B cell (primary cell): Measurements from ENCODE around the gene LRRC74B. TPM values are rescaled to one million over a fixed set of nuclear protein-coding genes. Genes with fewer than 3 reads are reported as not detected.

ENCODE experiments used
- ATAC-seq: fragments of 200-7000 bp; cut with Tn5 transposase; one replicate; pipeline ENCODE4 v1.10.0; 2021; ENCODE audit warnings: low read depth, mild to moderate bottlenecking, moderate number of reproducible peaks, moderate library complexity
- CTCF ChIA-PET: fragments of 350-600 bp; sonication (Branson Sonifier 250); formaldehyde crosslinking; loops from one replicate; lab custom pipeline; 2021; ENCODE audit warnings: antibody characterized with exemption, inconsistent platforms; lab: Charles Lee
- POLR2A ChIA-PET: fragments of 350-600 bp; sonication (Branson Sonifier 250); formaldehyde crosslinking; loops from one replicate; lab custom pipeline; 2021; ENCODE audit warnings: antibody characterized with exemption; lab: Charles Lee
- DNase-seq: peaks from one replicate; pipeline ENCODE4 v3.0.0; 2013
- H2AFZ ChIP-seq: 2 replicates; pipeline ENCODE4 v1.6.1; 2012; ENCODE audit warnings: mild to moderate bottlenecking, low read depth, low read length; ENCODE audit not compliant: insufficient read depth, poor library complexity, severe bottlenecking
- H3K27ac ChIP-seq, 2 donors: 1 replicate in 1 of 2; 2 replicates in 1 of 2; pipeline ENCODE4 v1.5.1; 2012 to 2013; ENCODE audit warnings: low read length in 2 of 2, mild to moderate bottlenecking in 2 of 2, moderate library complexity in 1 of 2
- H3K27me3 ChIP-seq, 4 experiments: fragments of 200-600 bp in 1 of 4; sonication (generic) in 1 of 4; replicated peaks in 1 of 4; 1 replicate in 2 of 4; 2 replicates in 2 of 4; pipeline versions ENCODE4 v1.6.1 to v1.7.0; 2013 to 2016; ENCODE audit warnings: low read length in 3 of 4, mild to moderate bottlenecking in 2 of 4, mixed read lengths in 1 of 4, moderate library complexity in 1 of 4; ENCODE audit not compliant: insufficient read depth in 4 of 4, control insufficient read depth in 3 of 4; ENCODE audit errors: control extremely low read depth in 1 of 4
- H3K36me3 ChIP-seq, 2 experiments: replicated peaks in 1 of 2; 1 replicate in 1 of 2; 2 replicates in 1 of 2; pipeline versions ENCODE4 v1.6.1 to v1.7.1; 2013; ENCODE audit warnings: low read length in 1 of 2; ENCODE audit not compliant: insufficient read depth in 2 of 2, control insufficient read depth in 1 of 2; ENCODE audit errors: control extremely low read depth in 1 of 2, extremely low read depth in 1 of 2
- H3K4me1 ChIP-seq, 2 donors: fragments of 200-600 bp in 1 of 2; sonication (generic) in 1 of 2; 1 replicate in 1 of 2; 2 replicates in 1 of 2; pipeline versions ENCODE4 v1.5.1 to v1.6.1; 2013 to 2017; ENCODE audit warnings: low read length in 2 of 2; ENCODE audit not compliant: control insufficient read depth in 2 of 2, insufficient read depth in 2 of 2
- H3K4me2 ChIP-seq: replicated peaks from 2 replicates; pipeline ENCODE3; 2012; ENCODE audit warnings: mild to moderate bottlenecking, low read depth, low read length; ENCODE audit not compliant: poor library complexity, severe bottlenecking
- H3K4me3 ChIP-seq, 5 experiments: fragments of 200-600 bp in 1 of 5; sonication (generic) in 1 of 5; 1 replicate in 3 of 5; 2 replicates in 2 of 5; pipeline versions ENCODE4 v1.5.1 to v1.7.0; 2011 to 2016; ENCODE audit warnings: low read length in 4 of 5, mild to moderate bottlenecking in 4 of 5, low read depth in 2 of 5, control low read depth in 1 of 5, moderate library complexity in 1 of 5; ENCODE audit not compliant: insufficient read depth in 1 of 5; ENCODE audit errors: control extremely low read depth in 1 of 5, extremely low read depth in 1 of 5
- H3K79me2 ChIP-seq: fragments of 200-600 bp; sonication (generic); one replicate; pipeline ENCODE4 v1.6.0; 2016; ENCODE audit warnings: low read length; ENCODE audit not compliant: control insufficient read depth, insufficient read depth
- H3K9ac ChIP-seq: fragments of 200-600 bp; sonication (generic); 2 replicates; pipeline ENCODE4 v1.6.1; 2017; ENCODE audit warnings: mild to moderate bottlenecking, low read length, moderate library complexity
- H3K9me3 ChIP-seq, 3 donors: one replicate each; pipeline versions ENCODE4 v1.6.1 to v1.7.1; 2013; ENCODE audit warnings: low read length in 2 of 3; ENCODE audit not compliant: control insufficient read depth in 2 of 3, insufficient read depth in 1 of 3; ENCODE audit errors: control extremely low read depth in 1 of 3
- H4K20me1 ChIP-seq: 2 replicates; pipeline ENCODE4 v1.6.0; 2012; ENCODE audit warnings: mild to moderate bottlenecking, low read length; ENCODE audit not compliant: insufficient read depth, control insufficient read depth, poor library complexity, severe bottlenecking
- H3K27ac Mint-ChIP-seq: one replicate; pipeline ENCODE4 v1.8.0; 2021; ENCODE audit warnings: mixed read lengths
- H3K27me3 Mint-ChIP-seq: one replicate; pipeline ENCODE4 v1.8.0; 2021; ENCODE audit warnings: mixed read lengths
- H3K4me1 Mint-ChIP-seq: one replicate; pipeline ENCODE4 v1.8.0; 2021; ENCODE audit warnings: mixed read lengths
- H3K4me3 Mint-ChIP-seq: one replicate; pipeline ENCODE4 v1.8.0; 2021; ENCODE audit warnings: mixed read lengths
- H3K9me3 Mint-ChIP-seq: one replicate; pipeline ENCODE4 v1.8.0; 2022; ENCODE audit warnings: mixed read lengths; ENCODE audit not compliant: insufficient read depth
- CTCF ChIP-seq: fragments of 200-600 bp; IDR thresholded peaks from one replicate; pipeline ENCODE4 v1.8.0; 2022; ENCODE audit warnings: antibody characterized with exemption, mild to moderate bottlenecking
- EZH2 ChIP-seq: IDR thresholded peaks from 2 replicates; pipeline ENCODE4 v1.6.1; 2012; ENCODE audit warnings: borderline replicate concordance, low read depth, mild to moderate bottlenecking, moderate library complexity, low read length; ENCODE audit not compliant: insufficient read depth, poor library complexity, severe bottlenecking
- WGBS: methylation state at CpG from one replicate; pipeline ENCODE4 v1.1.5; 2013; ENCODE audit warnings: missing lambda C conversion rate; ENCODE audit not compliant: insufficient coverage; 5-methylcytosine and 5-hydroxymethylcytosine counted together
- intact Hi-C: fragments of 100-400 bp; cut with micrococcal nuclease; formaldehyde crosslinking; loops from one replicate; pipeline ENCODE4 v1.10.0; 2022
- polyA plus RNA-seq: library from polyadenylated mRNA; depleted of rRNA; stranded (reverse); fragments of >200 nt; gene quantifications from 2 replicates; pipeline ENCODE4 v1.2.3, GENCODE V29; 2012
- total RNA-seq, 2 donors: library from RNA; stranded (reverse); fragments of 120-200 nt in 1 of 2; gene quantifications; 1 replicate in 1 of 2; 2 replicates in 1 of 2; pipeline versions ENCODE4 v1.2.3 to v1.2.4, GENCODE V29; 2013 to 2022

LRRC74B gene
- total and polyA plus RNA-seq, 2 donors (not counting 1 experiment from before 2014, with no cell fraction given): 0.01 to 0.17 TPM

- H3K4me2 ChIP-seq: no peak overlapping the region
- intact Hi-C loops: no loop called here
- WGBS: 98% methylated on average over 9 of the region's 10 CpGs
- H3K27me3 ChIP-seq: peaks cover 0 to 6% (median 5%) of the 10 kb centered on the region in 4 experiments
- H3K79me2 ChIP-seq: no peaks in the 10 kb centered on the region
- no peaks in the 10 kb centered on the region for H4K20me1 ChIP-seq
- H3K4me3 ChIP-seq: no peak overlapping the region
- H3K4me3 Mint-ChIP-seq: no peak overlapping the region
- H3K9me3 ChIP-seq: no peaks in the 10 kb centered on the region
- H3K36me3 ChIP-seq: no peaks in the 10 kb centered on the region
- peaks cover 5 to 7% of the 10 kb centered on the region in 2 donors for H3K4me1 ChIP-seq
- H3K27me3 Mint-ChIP-seq: peaks cover 48% of the 10 kb centered on the region
- DNase-seq (no peak), ATAC-seq (no peak)
- no peak overlapping the region for H2AFZ ChIP-seq
- no peak overlapping the region for H3K27ac Mint-ChIP-seq
- H3K9me3 Mint-ChIP-seq: no peaks in the 10 kb centered on the region
- ChIA-PET CTCF (interaction anchor here (0.9 to 1.7 kb wide), 4 partner anchors 11 to 38 kb away, joined by 3 to 7 read pairs (median 4); no protein-coding TSS in a partner anchor), POLR2A (no interaction called here)
- H3K27ac ChIP-seq: no peak overlapping the region
- H3K4me1 Mint-ChIP-seq: peaks cover 7% of the 10 kb centered on the region
- TF ChIP-seq EZH2: no peak
- no peak for TF ChIP-seq CTCF
- H3K9ac ChIP-seq: no peak overlapping the region
These were observed 57.9 kb downstream of the LRRC74B start for GRCh38 chr22:21103633-21104032.

DNA sequence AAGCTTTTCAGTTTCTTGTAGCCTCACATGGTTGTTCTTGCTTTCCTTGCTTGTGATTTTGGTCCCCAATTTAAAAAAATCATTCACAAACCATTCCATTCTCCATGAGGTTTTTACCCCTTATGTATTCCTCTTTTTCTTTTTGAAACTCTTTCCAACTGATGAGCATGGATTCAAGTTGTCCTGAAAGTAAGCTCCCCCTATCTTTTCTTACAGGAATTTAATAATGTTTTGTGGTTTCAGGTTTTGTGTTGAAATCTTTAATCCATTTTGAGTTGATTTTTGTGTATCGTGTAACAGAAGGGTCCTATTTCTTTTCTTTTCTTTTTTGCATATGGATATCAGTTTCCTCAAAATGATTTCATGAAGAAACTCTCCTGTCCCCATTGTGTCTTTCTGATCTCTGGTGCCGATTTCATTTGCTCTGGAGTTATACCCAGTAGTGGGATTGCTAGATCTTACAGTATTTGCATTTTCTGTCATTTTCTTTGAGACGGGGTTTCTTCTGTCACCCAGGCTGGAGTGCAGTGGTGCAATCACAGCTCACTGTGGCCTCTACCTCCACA lies 58.5 kb downstream of the LRRC74B start:
- TF ChIP-seq EZH2: no peak
- CTCF ChIA-PET: interaction anchor here (1.7 kb wide), 1 partner anchor 29 kb away, joined by 3 read pairs; no protein-coding TSS in a partner anchor

More for the DNA sequence above, 58.5 kb downstream of the LRRC74B start:
- Mint-ChIP-seq H3K4me1 (peaks cover 7% of the 10 kb centered on the region), H3K4me3 (no peak overlapping the region), H3K27me3 (peaks cover 47% of the 10 kb centered on the region), H3K27ac (no peak overlapping the region), H3K9me3 (no peaks in the 10 kb centered on the region)
- Histone ChIP-seq H2AFZ (no peak overlapping the region), H3K27ac (no peak overlapping the region), H3K4me3 (no peak overlapping the region), H3K27me3 (peaks cover 0 to 6% (median 5%) of the 10 kb centered on the region in 4 experiments), H3K79me2 (no peaks in the 10 kb centered on the region), H3K4me1 (peaks cover 5 to 7% of the 10 kb centered on the region in 2 donors), H3K9me3 (no peaks in the 10 kb centered on the region), H4K20me1 (no peaks in the 10 kb centered on the region), H3K9ac (no peak overlapping the region), H3K36me3 (no peaks in the 10 kb centered on the region), H3K4me2 (no peak overlapping the region)
- intact Hi-C loops: no loop called here
- DNase-seq: no peak
- no peak for ATAC-seq
- POLR2A ChIA-PET: no interaction called here
- WGBS: 100% methylated on average over 1 of the region's 3 CpGs
